LNCaP clone FGC (cell line): ENCODE results near the gene CXorf65.

ENCODE experiments used
- DNase-seq: peaks from one replicate; pipeline ENCODE4 v3.0.0-alpha.2; 2011; ENCODE audit warnings: low read depth
- H3K4me3 ChIP-seq: 2 replicates; pipeline ENCODE4 v1.5.1; 2011; ENCODE audit warnings: mild to moderate bottlenecking, low read depth, low read length, control low read depth
- TF ChIP-seq, protein P1 (sequence below): IDR thresholded peaks from 2 replicates; pipeline ENCODE4 v1.5.1; 2012; ENCODE audit warnings: mild to moderate bottlenecking; ENCODE audit not compliant: control insufficient read depth, insufficient read depth; ENCODE audit errors: extremely low read depth

CXorf65 gene

GRCh38 chrX:71107245-71107644 lies 705 bp upstream of the CXorf65 start:
- H3K4me3 ChIP-seq: no peak overlapping the region
- no peak for DNase-seq
- TF ChIP-seq, protein P1, sequence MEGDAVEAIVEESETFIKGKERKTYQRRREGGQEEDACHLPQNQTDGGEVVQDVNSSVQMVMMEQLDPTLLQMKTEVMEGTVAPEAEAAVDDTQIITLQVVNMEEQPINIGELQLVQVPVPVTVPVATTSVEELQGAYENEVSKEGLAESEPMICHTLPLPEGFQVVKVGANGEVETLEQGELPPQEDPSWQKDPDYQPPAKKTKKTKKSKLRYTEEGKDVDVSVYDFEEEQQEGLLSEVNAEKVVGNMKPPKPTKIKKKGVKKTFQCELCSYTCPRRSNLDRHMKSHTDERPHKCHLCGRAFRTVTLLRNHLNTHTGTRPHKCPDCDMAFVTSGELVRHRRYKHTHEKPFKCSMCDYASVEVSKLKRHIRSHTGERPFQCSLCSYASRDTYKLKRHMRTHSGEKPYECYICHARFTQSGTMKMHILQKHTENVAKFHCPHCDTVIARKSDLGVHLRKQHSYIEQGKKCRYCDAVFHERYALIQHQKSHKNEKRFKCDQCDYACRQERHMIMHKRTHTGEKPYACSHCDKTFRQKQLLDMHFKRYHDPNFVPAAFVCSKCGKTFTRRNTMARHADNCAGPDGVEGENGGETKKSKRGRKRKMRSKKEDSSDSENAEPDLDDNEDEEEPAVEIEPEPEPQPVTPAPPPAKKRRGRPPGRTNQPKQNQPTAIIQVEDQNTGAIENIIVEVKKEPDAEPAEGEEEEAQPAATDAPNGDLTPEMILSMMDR: no peak

GRCh38 chrX:71105628-71106027 lies 912 bp downstream of the CXorf65 start:
- TF ChIP-seq, protein P1: no peak
- DNase-seq: no peak
- H3K4me3 ChIP-seq: no peak overlapping the region

DNA sequence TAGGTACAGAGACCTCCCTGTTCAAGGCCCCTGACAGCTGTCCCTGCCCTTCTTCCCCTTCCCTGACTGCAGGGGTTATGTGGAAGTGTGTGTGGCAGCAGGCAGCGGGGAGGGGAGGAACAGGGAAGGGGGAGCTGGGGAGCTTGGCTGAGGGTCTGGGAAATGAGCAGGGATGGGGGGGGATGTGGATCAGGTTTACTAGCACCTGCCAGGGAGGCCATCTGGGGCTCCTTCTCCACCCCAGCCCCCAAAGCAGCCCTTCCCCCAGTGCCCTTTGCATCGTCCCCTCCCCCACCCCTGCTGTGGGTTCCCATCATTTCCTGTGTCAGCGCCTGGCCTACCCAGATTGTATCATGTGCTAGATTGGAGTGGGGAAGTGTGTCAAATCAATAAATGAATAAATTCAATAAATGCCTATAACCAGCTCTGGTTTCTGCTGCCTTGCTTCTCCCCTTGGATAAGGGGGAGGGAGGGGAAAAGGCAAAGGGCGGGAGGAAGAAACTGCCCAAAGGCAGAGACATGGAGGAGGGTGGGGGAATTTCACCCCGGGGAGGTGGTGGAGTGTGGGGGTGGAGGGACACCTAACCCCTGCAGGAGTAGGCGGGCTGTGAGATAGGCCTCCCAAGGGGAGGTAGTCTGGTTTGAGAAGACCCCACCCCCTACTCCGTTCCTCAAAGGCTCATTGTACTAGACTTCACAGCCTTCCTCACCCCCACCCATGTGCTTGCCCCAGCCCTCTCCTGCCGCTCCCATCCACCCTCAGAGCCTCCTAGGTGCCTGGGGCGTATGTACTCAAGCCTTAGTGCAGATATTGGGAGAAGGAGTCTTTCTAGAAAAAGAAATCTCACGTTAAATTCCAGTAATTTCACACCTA lies 3.2 kb downstream of the CXorf65 start:
- no peak overlapping the region for H3K4me3 ChIP-seq
- DNase-seq: no peak
- TF ChIP-seq, protein P1: no peak

- no peak for DNase-seq
Observed at GRCh38 chrX:71102292-71102691, 4.2 kb downstream of the CXorf65 start.

DNA sequence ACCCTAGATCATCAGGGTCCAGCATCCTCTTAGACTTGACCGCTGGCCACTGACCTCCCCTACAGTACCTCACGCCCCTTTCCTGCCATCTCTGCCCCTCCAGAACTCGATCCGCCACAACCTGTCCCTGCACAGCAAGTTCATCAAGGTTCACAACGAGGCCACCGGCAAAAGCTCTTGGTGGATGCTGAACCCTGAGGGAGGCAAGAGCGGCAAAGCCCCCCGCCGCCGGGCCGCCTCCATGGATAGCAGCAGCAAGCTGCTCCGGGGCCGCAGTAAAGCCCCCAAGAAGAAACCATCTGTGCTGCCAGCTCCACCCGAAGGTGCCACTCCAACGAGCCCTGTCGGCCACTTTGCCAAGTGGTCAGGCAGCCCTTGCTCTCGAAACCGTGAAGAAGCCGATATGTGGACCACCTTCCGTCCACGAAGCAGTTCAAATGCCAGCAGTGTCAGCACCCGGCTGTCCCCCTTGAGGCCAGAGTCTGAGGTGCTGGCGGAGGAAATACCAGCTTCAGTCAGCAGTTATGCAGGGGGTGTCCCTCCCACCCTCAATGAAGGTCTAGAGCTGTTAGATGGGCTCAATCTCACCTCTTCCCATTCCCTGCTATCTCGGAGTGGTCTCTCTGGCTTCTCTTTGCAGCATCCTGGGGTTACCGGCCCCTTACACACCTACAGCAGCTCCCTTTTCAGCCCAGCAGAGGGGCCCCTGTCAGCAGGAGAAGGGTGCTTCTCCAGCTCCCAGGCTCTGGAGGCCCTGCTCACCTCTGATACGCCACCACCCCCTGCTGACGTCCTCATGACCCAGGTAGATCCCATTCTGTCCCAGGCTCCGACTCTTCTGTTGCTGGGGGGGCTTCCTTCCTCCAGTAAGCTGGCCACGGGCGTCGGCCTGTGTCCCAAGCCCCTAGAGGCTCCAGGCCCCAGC lies 5.7 kb downstream of the CXorf65 start:
- H3K4me3 ChIP-seq: no peak overlapping the region
- DNase-seq: no peak
- TF ChIP-seq, protein P1: no peak

More at GRCh38 chrX:71102292-71102691, 4.2 kb downstream of the CXorf65 start:
- H3K4me3 ChIP-seq: no peak overlapping the region
- TF ChIP-seq, protein P1: no peak

GRCh38 chrX:71099736-71100135 lies 6.8 kb downstream of the CXorf65 start:
- no peak for DNase-seq
- TF ChIP-seq, protein P1: no peak
- H3K4me3 ChIP-seq: no peak overlapping the region
